ENCODE results near the gene GPR26.

The GPR26 gene

GRCh38 chr10:123643315-123643714 is 22.8 kb upstream of the GPR26 start:
- TF ChIP-seq, protein P1, sequence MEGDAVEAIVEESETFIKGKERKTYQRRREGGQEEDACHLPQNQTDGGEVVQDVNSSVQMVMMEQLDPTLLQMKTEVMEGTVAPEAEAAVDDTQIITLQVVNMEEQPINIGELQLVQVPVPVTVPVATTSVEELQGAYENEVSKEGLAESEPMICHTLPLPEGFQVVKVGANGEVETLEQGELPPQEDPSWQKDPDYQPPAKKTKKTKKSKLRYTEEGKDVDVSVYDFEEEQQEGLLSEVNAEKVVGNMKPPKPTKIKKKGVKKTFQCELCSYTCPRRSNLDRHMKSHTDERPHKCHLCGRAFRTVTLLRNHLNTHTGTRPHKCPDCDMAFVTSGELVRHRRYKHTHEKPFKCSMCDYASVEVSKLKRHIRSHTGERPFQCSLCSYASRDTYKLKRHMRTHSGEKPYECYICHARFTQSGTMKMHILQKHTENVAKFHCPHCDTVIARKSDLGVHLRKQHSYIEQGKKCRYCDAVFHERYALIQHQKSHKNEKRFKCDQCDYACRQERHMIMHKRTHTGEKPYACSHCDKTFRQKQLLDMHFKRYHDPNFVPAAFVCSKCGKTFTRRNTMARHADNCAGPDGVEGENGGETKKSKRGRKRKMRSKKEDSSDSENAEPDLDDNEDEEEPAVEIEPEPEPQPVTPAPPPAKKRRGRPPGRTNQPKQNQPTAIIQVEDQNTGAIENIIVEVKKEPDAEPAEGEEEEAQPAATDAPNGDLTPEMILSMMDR (IDR thresholded peaks at IDR 0.05; ENCODE audit: insufficient read depth, low read depth, low read length, missing control alignments) = no peak
- DNase-seq (ENCODE audit: low read depth) = no peak
- H3K4me3 ChIP-seq (ENCODE audit: low read length) = no peak overlapping the region

GRCh38 chr10:123645016-123645415 is 21.1 kb upstream of the GPR26 start:
- no peak for DNase-seq (ENCODE audit: low read depth)
- H3K4me3 ChIP-seq (ENCODE audit: low read length) = no peak overlapping the region
- TF ChIP-seq, protein P1 (IDR thresholded peaks at IDR 0.05; ENCODE audit: insufficient read depth, low read depth, low read length, missing control alignments) = no peak

- TF ChIP-seq, protein P1 (IDR thresholded peaks at IDR 0.05; ENCODE audit: insufficient read depth, low read depth, low read length, missing control alignments) = no peak
- H3K4me3 ChIP-seq (ENCODE audit: low read length) = no peak overlapping the region
- no peak for DNase-seq (ENCODE audit: low read depth)
Observed at GRCh38 chr10:123645615-123646014, 20.5 kb upstream of the GPR26 start.

DNA sequence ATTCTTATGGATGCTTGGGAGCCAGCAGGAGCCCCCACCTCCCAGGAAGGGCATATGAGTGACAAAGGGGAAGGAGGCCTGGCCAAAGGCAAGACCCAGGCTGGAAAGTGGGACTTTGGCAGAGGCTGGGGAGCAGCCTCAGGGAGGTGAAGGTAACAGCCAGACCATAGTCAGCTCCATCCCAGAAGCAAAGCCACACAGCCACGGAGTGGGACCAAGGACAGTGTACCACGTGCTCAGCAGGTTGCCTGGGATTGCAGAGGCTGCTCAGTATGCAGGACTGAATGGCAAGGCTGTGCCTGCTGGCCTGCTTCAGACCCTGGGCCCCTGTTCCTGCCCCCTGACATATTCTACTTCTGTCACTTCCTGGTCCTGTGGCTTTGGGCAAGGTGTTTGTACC is 17.6 kb upstream of the GPR26 start:
- TF ChIP-seq, protein P1 (IDR thresholded peaks at IDR 0.05; ENCODE audit: insufficient read depth, low read depth, low read length, missing control alignments) = no peak
- no peak overlapping the region for H3K4me3 ChIP-seq (ENCODE audit: low read length)
- no peak for DNase-seq (ENCODE audit: low read depth)

DNA sequence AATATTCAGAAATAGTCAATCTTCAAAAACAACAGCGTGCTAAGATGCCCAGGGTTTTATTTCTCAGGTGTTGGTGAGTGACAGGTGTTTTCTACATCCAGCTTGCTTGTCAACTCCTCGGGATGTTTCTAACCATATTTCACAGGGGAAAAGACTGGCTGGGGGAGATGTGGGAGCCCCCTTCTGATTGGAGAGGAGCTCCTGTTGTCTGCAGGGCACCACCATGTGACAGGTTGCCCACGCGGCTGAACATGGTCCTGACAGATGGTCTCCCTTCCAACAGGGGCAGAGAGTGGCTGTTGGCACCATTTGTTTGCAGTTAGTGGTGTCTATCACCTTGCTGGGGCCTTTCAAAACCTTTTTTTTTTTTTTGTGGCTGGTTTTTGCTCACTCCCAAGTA is 16.5 kb upstream of the GPR26 start:
- TF ChIP-seq, protein P1 (IDR thresholded peaks at IDR 0.05; ENCODE audit: insufficient read depth, low read depth, low read length, missing control alignments) = no peak
- no peak overlapping the region for H3K4me3 ChIP-seq (ENCODE audit: low read length)
- DNase-seq (ENCODE audit: low read depth) = no peak

DNA sequence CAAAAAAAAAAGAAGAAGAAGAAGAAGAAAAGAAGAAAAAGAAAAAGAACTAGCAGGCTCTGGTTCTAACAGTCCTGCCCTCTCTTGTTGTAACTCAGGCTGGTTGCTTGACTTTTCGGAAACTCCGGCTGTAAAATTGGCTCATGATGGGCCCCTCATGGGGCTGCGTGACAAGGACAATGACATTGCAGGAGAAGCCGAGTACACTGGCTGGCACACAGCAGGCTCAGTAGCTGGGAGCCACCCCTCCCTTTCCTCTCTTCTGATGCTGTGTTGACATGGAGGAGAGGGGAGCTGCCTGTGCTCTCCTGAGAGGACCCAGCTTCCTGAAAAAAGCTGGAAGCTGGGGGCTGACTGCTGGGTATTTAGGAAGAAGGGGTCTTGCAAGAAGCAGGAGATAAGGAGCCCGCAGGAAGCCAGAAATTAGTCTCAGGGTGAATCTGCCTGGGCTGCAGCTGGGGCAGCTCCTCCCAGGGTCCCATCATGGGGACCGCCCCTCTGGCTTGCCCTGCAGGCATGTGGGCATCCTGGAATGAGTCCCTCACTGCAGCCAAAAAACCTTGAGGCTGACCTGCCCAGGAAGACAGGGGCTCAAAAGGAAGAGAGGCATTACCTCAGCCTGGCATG is 14.6 kb upstream of the GPR26 start:
- H3K4me3 ChIP-seq (ENCODE audit: low read length) = no peak overlapping the region
- TF ChIP-seq, protein P1 (IDR thresholded peaks at IDR 0.05; ENCODE audit: insufficient read depth, low read depth, low read length, missing control alignments) = no peak
- no peak for DNase-seq (ENCODE audit: low read depth)

DNA sequence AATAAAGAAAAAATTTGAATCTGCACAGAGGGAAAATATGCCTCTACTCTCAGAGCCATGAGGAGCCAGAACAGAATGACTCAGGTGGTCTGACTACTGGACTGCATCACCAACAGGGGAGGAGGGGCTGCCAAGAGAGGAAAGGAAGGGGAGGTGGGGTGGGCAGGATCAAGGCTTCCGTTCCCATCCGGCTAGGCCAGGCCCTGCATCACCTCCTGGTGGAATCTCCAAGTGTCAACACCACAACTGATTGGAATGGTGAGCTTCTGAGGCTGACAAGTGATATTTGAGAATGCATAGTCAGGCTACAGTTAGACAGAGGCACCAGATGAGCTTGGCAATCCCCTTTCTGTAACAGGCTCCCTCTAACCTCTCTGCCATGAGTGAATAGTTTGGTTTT is 10.4 kb upstream of the GPR26 start:
- no peak for DNase-seq (ENCODE audit: low read depth)
- TF ChIP-seq, protein P1 (IDR thresholded peaks at IDR 0.05; ENCODE audit: insufficient read depth, low read depth, low read length, missing control alignments) = no peak
- no peak overlapping the region for H3K4me3 ChIP-seq (ENCODE audit: low read length)
